SK-N-MC (cell line): ENCODE results near the gene BMPR1B.

Source experiments
- EZH2 ChIP-seq: fragments of 200-600 bp; sonication (generic); IDR thresholded peaks from one replicate; pipeline ENCODE4 v1.6.1; 2017; ENCODE audit warnings: antibody characterized with exemption
- POLR2AphosphoS5 ChIP-seq: IDR thresholded peaks from 2 replicates; pipeline ENCODE4 v1.6.1; 2012; ENCODE audit warnings: mild to moderate bottlenecking, low read depth, low read length, borderline replicate concordance

GRCh38 chr4:94765648-94766047, 7.9 kb downstream of the BMPR1B start:
- TF ChIP-seq EZH2 (no peak), POLR2AphosphoS5 (no peak)
